OCI-LY3 (cell line): ENCODE data around the gene IHH.

Experiments
- H2AFZ ChIP-seq: fragments of 200-600, 300-600 bp; shearing (Covaris generic); 2 replicates; pipeline ENCODE4 v1.6.0; 2014; ENCODE audit warnings: antibody characterized with exemption, low read depth, low read length
- H3K27ac ChIP-seq: fragments of 200-600, 300-600 bp; sonication (generic); 2 replicates; pipeline ENCODE4 v1.5.1; 2014; ENCODE audit warnings: mild to moderate bottlenecking, low read length, moderate library complexity, mixed read lengths
- H3K27me3 ChIP-seq: fragments of 200-600, 300-600 bp; sonication (generic); 2 replicates; pipeline ENCODE4 v1.6.1; 2014; ENCODE audit warnings: low read depth, low read length, mixed read lengths
- H3K36me3 ChIP-seq: fragments of 200-600, 300-600 bp; sonication (generic); replicated peaks from 2 replicates; pipeline ENCODE3; 2014; ENCODE audit warnings: low read depth, low read length, mixed read lengths
- H3K4me1 ChIP-seq: fragments of 300-600, 200-600 bp; sonication (generic); 2 replicates; pipeline ENCODE4 v1.6.1; 2014; ENCODE audit warnings: low read length, mixed read lengths
- H3K4me2 ChIP-seq: fragments of 200-600, 300-600 bp; sonication (generic); 2 replicates; pipeline ENCODE4 v1.6.1; 2014; ENCODE audit warnings: low read length, mixed read lengths
- H3K4me3 ChIP-seq: fragments of 300-600, 200-600 bp; sonication (generic); 2 replicates; pipeline ENCODE4 v1.5.1; 2014; ENCODE audit warnings: antibody characterized with exemption, mild to moderate bottlenecking, low read length, moderate library complexity
- H3K79me2 ChIP-seq: fragments of 300-600, 200-600 bp; shearing (Covaris generic); 2 replicates; pipeline ENCODE4 v1.6.1; 2014; ENCODE audit warnings: mild to moderate bottlenecking, low read length, mixed read lengths
- H3K9ac ChIP-seq: fragments of 300-600, 200-600 bp; shearing (Covaris generic); 2 replicates; pipeline ENCODE4 v1.6.0; 2014; ENCODE audit warnings: mild to moderate bottlenecking, low read length, moderate library complexity
- H3K9me3 ChIP-seq: fragments of 200-600, 300-600 bp; shearing (Covaris generic); 2 replicates; pipeline ENCODE4 v1.6.1; 2014; ENCODE audit warnings: low read length, mixed read lengths; ENCODE audit not compliant: insufficient read depth
- H4K20me1 ChIP-seq: fragments of 200-600, 300-600 bp; sonication (generic); 2 replicates; pipeline ENCODE4 v1.6.1; 2016; ENCODE audit warnings: low read length, mixed read lengths; ENCODE audit not compliant: insufficient read depth
- CTCF ChIP-seq: fragments of 200-600, 300-600 bp; sonication (generic); IDR thresholded peaks from 2 replicates; pipeline ENCODE4 v1.5.1; 2014; ENCODE audit warnings: antibody characterized with exemption, low read length, low read depth
- EZH2phosphoT487 ChIP-seq: fragments of 200-600 bp; shearing (Covaris generic); IDR thresholded peaks from 2 replicates; pipeline ENCODE4 v1.6.1; 2018; ENCODE audit warnings: antibody characterized with exemption, mixed run types, low read depth

Gene IHH

GRCh38 chr2:219021591-219021990 lies 39.1 kb downstream of the IHH start:
- Histone ChIP-seq H3K36me3 (no peaks in the 10 kb centered on the region), H3K4me3 (no peak overlapping the region), H3K4me2 (no peak overlapping the region), H3K9me3 (no peaks in the 10 kb centered on the region), H3K9ac (no peak overlapping the region), H2AFZ (no peak overlapping the region), H3K79me2 (no peaks in the 10 kb centered on the region), H4K20me1 (no peaks in the 10 kb centered on the region), H3K4me1 (no peaks in the 10 kb centered on the region), H3K27me3 (no peaks in the 10 kb centered on the region), H3K27ac (no peak overlapping the region)
- TF ChIP-seq CTCF (no peak), EZH2phosphoT487 (no peak)

GRCh38 chr2:219020604-219021365 lies 39.9 kb downstream of the IHH start:
- Histone ChIP-seq H3K4me1 (no peaks in the 10 kb centered on the region), H3K4me3 (no peak overlapping the region), H3K9me3 (no peaks in the 10 kb centered on the region), H3K27me3 (no peaks in the 10 kb centered on the region), H3K4me2 (no peak overlapping the region), H2AFZ (no peak overlapping the region), H3K9ac (no peak overlapping the region), H3K27ac (no peak overlapping the region), H3K36me3 (no peaks in the 10 kb centered on the region), H3K79me2 (no peaks in the 10 kb centered on the region), H4K20me1 (no peaks in the 10 kb centered on the region)
- TF ChIP-seq EZH2phosphoT487 (no peak), CTCF (no peak)

GRCh38 chr2:219019436-219019835 lies 41.3 kb downstream of the IHH start:
- H3K27me3 ChIP-seq: no peaks in the 10 kb centered on the region
- H3K4me2 ChIP-seq: no peak overlapping the region
- TF ChIP-seq EZH2phosphoT487 (no peak), CTCF (no peak)

DNA sequence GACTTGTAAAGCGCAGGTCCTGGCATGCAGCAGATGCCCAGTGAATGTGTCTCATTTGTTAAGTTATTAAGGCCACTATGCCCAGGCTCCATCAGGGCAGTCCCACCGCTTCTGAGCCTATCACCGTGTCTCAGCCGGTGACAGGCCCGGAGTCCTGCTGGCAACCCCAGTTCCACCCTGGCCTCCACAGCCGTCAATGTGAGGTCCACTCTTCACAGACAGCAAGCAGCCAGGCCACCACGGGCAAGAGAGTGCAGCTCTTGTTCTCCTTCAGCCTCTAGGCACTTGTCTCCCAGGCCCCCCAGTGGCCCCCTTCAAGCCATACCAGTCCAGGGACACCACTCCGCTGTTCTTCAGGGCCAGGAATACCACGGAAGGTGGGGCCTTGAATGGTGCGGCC lies 42.0 kb downstream of the IHH start:
- TF ChIP-seq EZH2phosphoT487: no peak
- no peak for TF ChIP-seq CTCF
- Histone ChIP-seq H2AFZ (no peak overlapping the region), H3K4me3 (no peak overlapping the region), H4K20me1 (no peaks in the 10 kb centered on the region), H3K4me1 (no peaks in the 10 kb centered on the region), H3K9me3 (no peaks in the 10 kb centered on the region), H3K4me2 (no peak overlapping the region), H3K27me3 (no peaks in the 10 kb centered on the region), H3K27ac (no peak overlapping the region), H3K79me2 (no peaks in the 10 kb centered on the region), H3K36me3 (no peaks in the 10 kb centered on the region), H3K9ac (no peak overlapping the region)

More at GRCh38 chr2:219019436-219019835, 41.3 kb downstream of the IHH start:
- Histone ChIP-seq H3K4me3 (no peak overlapping the region), H3K9me3 (no peaks in the 10 kb centered on the region), H4K20me1 (no peaks in the 10 kb centered on the region), H3K27ac (no peak overlapping the region), H3K79me2 (no peaks in the 10 kb centered on the region), H2AFZ (no peak overlapping the region), H3K4me1 (no peaks in the 10 kb centered on the region), H3K36me3 (no peaks in the 10 kb centered on the region), H3K9ac (no peak overlapping the region)
